ENCODE measurements around the gene PLAAT2.

- no peak for TF ChIP-seq CTCF (IDR thresholded peaks at IDR 0.05)
- TF ChIP-seq POLR2A (IDR thresholded peaks at IDR 0.05): no peak
These were observed 40.0 kb upstream of the PLAAT2 start for GRCh38 chr11:63603180-63603518.

Data from right lobe of liver (tissue), 4 donors.